B cell (primary cell): ENCODE measurements around the gene EXT2. TPM values are rescaled to one million over a fixed set of nuclear protein-coding genes. Genes with fewer than 3 reads are reported as not detected.

Experiments used
- ATAC-seq: fragments of 200-7000 bp; cut with Tn5 transposase; one replicate; pipeline ENCODE4 v1.10.0; 2021; ENCODE audit warnings: low read depth, mild to moderate bottlenecking, moderate number of reproducible peaks, moderate library complexity
- CTCF ChIA-PET: fragments of 350-600 bp; sonication (Branson Sonifier 250); formaldehyde crosslinking; loops from one replicate; lab custom pipeline; 2021; ENCODE audit warnings: antibody characterized with exemption, inconsistent platforms; lab: Charles Lee
- POLR2A ChIA-PET: fragments of 350-600 bp; sonication (Branson Sonifier 250); formaldehyde crosslinking; loops from one replicate; lab custom pipeline; 2021; ENCODE audit warnings: antibody characterized with exemption; lab: Charles Lee
- DNase-seq: peaks from one replicate; pipeline ENCODE4 v3.0.0; 2013
- H2AFZ ChIP-seq: 2 replicates; pipeline ENCODE4 v1.6.1; 2012; ENCODE audit warnings: mild to moderate bottlenecking, low read depth, low read length; ENCODE audit not compliant: insufficient read depth, poor library complexity, severe bottlenecking
- H3K27ac ChIP-seq, 2 donors: 1 replicate in 1 of 2; 2 replicates in 1 of 2; pipeline ENCODE4 v1.5.1; 2012 to 2013; ENCODE audit warnings: low read length in 2 of 2, mild to moderate bottlenecking in 2 of 2, moderate library complexity in 1 of 2
- H3K27me3 ChIP-seq, 4 experiments: fragments of 200-600 bp in 1 of 4; sonication (generic) in 1 of 4; replicated peaks in 1 of 4; 1 replicate in 2 of 4; 2 replicates in 2 of 4; pipeline versions ENCODE4 v1.6.1 to v1.7.0; 2013 to 2016; ENCODE audit warnings: low read length in 3 of 4, mild to moderate bottlenecking in 2 of 4, mixed read lengths in 1 of 4, moderate library complexity in 1 of 4; ENCODE audit not compliant: insufficient read depth in 4 of 4, control insufficient read depth in 3 of 4; ENCODE audit errors: control extremely low read depth in 1 of 4
- H3K36me3 ChIP-seq, 2 experiments: replicated peaks in 1 of 2; 1 replicate in 1 of 2; 2 replicates in 1 of 2; pipeline versions ENCODE4 v1.6.1 to v1.7.1; 2013; ENCODE audit warnings: low read length in 1 of 2; ENCODE audit not compliant: insufficient read depth in 2 of 2, control insufficient read depth in 1 of 2; ENCODE audit errors: control extremely low read depth in 1 of 2, extremely low read depth in 1 of 2
- H3K4me1 ChIP-seq, 2 donors: fragments of 200-600 bp in 1 of 2; sonication (generic) in 1 of 2; 1 replicate in 1 of 2; 2 replicates in 1 of 2; pipeline versions ENCODE4 v1.5.1 to v1.6.1; 2013 to 2017; ENCODE audit warnings: low read length in 2 of 2; ENCODE audit not compliant: control insufficient read depth in 2 of 2, insufficient read depth in 2 of 2
- H3K4me2 ChIP-seq: replicated peaks from 2 replicates; pipeline ENCODE3; 2012; ENCODE audit warnings: mild to moderate bottlenecking, low read depth, low read length; ENCODE audit not compliant: poor library complexity, severe bottlenecking
- H3K4me3 ChIP-seq, 5 experiments: fragments of 200-600 bp in 1 of 5; sonication (generic) in 1 of 5; 1 replicate in 3 of 5; 2 replicates in 2 of 5; pipeline versions ENCODE4 v1.5.1 to v1.7.0; 2011 to 2016; ENCODE audit warnings: low read length in 4 of 5, mild to moderate bottlenecking in 4 of 5, low read depth in 2 of 5, control low read depth in 1 of 5, moderate library complexity in 1 of 5; ENCODE audit not compliant: insufficient read depth in 1 of 5; ENCODE audit errors: control extremely low read depth in 1 of 5, extremely low read depth in 1 of 5
- H3K79me2 ChIP-seq: fragments of 200-600 bp; sonication (generic); one replicate; pipeline ENCODE4 v1.6.0; 2016; ENCODE audit warnings: low read length; ENCODE audit not compliant: control insufficient read depth, insufficient read depth
- H3K9ac ChIP-seq: fragments of 200-600 bp; sonication (generic); 2 replicates; pipeline ENCODE4 v1.6.1; 2017; ENCODE audit warnings: mild to moderate bottlenecking, low read length, moderate library complexity
- H3K9me3 ChIP-seq, 3 donors: one replicate each; pipeline versions ENCODE4 v1.6.1 to v1.7.1; 2013; ENCODE audit warnings: low read length in 2 of 3; ENCODE audit not compliant: control insufficient read depth in 2 of 3, insufficient read depth in 1 of 3; ENCODE audit errors: control extremely low read depth in 1 of 3
- H4K20me1 ChIP-seq: 2 replicates; pipeline ENCODE4 v1.6.0; 2012; ENCODE audit warnings: mild to moderate bottlenecking, low read length; ENCODE audit not compliant: insufficient read depth, control insufficient read depth, poor library complexity, severe bottlenecking
- H3K27ac Mint-ChIP-seq: one replicate; pipeline ENCODE4 v1.8.0; 2021; ENCODE audit warnings: mixed read lengths
- H3K27me3 Mint-ChIP-seq: one replicate; pipeline ENCODE4 v1.8.0; 2021; ENCODE audit warnings: mixed read lengths
- H3K4me1 Mint-ChIP-seq: one replicate; pipeline ENCODE4 v1.8.0; 2021; ENCODE audit warnings: mixed read lengths
- H3K4me3 Mint-ChIP-seq: one replicate; pipeline ENCODE4 v1.8.0; 2021; ENCODE audit warnings: mixed read lengths
- H3K9me3 Mint-ChIP-seq: one replicate; pipeline ENCODE4 v1.8.0; 2022; ENCODE audit warnings: mixed read lengths; ENCODE audit not compliant: insufficient read depth
- EZH2 ChIP-seq: IDR thresholded peaks from 2 replicates; pipeline ENCODE4 v1.6.1; 2012; ENCODE audit warnings: borderline replicate concordance, low read depth, mild to moderate bottlenecking, moderate library complexity, low read length; ENCODE audit not compliant: insufficient read depth, poor library complexity, severe bottlenecking
- WGBS: methylation state at CpG from one replicate; pipeline ENCODE4 v1.1.5; 2013; ENCODE audit warnings: missing lambda C conversion rate; ENCODE audit not compliant: insufficient coverage; 5-methylcytosine and 5-hydroxymethylcytosine counted together
- intact Hi-C: fragments of 100-400 bp; cut with micrococcal nuclease; formaldehyde crosslinking; loops from one replicate; pipeline ENCODE4 v1.10.0; 2022
- polyA plus RNA-seq: library from polyadenylated mRNA; depleted of rRNA; stranded (reverse); fragments of >200 nt; gene quantifications from 2 replicates; pipeline ENCODE4 v1.2.3, GENCODE V29; 2012
- total RNA-seq, 2 donors: library from RNA; stranded (reverse); fragments of 120-200 nt in 1 of 2; gene quantifications; 1 replicate in 1 of 2; 2 replicates in 1 of 2; pipeline versions ENCODE4 v1.2.3 to v1.2.4, GENCODE V29; 2013 to 2022
- TF ChIP-seq, protein P1 (sequence below): fragments of 200-600 bp; IDR thresholded peaks from one replicate; pipeline ENCODE4 v1.8.0; 2022; ENCODE audit warnings: antibody characterized with exemption, mild to moderate bottlenecking

The EXT2 gene
- total and polyA plus RNA-seq, 2 donors (not counting 1 experiment from before 2014, with no cell fraction given), result 11.0 to 27.8 TPM

DNA sequence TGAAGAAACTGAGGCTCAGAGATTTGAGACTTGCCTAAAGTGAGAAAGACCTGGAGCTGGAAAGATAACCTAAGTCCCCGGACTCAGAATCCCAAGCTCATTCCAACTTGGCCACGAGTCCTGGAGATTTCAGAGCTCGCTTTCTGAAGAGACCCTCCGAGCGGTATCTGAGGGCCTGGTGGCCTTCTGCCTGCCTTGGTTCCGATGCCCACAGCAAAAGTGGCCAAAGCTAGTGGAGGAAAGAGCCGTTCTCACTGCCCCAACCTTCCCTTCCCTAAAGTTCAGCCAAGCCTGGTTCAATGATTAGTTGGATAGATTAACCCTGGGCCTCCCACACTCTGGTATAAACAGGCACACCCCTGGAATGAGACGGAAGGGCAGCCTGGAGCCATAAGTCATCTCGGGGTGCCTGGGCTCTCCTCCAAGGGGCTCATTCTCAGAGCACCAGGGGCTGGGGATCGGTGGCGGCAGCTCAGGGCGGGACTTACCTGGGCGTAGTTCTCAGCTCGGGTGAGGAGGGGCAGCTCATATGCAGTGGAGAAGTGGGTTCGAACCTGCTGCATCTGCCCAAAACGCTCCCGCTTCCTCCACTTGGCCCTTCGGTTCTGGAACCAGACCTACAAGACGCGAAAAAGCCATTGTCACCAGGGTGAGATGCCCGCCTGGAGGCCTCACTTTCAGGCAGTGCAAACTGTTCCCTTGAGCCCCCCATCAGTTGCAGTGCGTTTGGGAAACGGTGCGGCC lies 171.7 kb downstream of the EXT2 start:
- ChIA-PET POLR2A (no interaction called here), CTCF (no interaction called here)
- TF ChIP-seq, protein P1, sequence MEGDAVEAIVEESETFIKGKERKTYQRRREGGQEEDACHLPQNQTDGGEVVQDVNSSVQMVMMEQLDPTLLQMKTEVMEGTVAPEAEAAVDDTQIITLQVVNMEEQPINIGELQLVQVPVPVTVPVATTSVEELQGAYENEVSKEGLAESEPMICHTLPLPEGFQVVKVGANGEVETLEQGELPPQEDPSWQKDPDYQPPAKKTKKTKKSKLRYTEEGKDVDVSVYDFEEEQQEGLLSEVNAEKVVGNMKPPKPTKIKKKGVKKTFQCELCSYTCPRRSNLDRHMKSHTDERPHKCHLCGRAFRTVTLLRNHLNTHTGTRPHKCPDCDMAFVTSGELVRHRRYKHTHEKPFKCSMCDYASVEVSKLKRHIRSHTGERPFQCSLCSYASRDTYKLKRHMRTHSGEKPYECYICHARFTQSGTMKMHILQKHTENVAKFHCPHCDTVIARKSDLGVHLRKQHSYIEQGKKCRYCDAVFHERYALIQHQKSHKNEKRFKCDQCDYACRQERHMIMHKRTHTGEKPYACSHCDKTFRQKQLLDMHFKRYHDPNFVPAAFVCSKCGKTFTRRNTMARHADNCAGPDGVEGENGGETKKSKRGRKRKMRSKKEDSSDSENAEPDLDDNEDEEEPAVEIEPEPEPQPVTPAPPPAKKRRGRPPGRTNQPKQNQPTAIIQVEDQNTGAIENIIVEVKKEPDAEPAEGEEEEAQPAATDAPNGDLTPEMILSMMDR, result no peak
- no peak for TF ChIP-seq EZH2
- no peaks in the 10 kb centered on the region for H3K36me3 ChIP-seq
- H3K9me3 ChIP-seq, result no peaks in the 10 kb centered on the region
- Mint-ChIP-seq H3K4me1 (no peaks in the 10 kb centered on the region), H3K4me3 (no peak overlapping the region), H3K9me3 (no peaks in the 10 kb centered on the region), H3K27ac (no peak overlapping the region), H3K27me3 (peaks cover 12% of the 10 kb centered on the region)
- no peaks in the 10 kb centered on the region for H4K20me1 ChIP-seq
- 91% methylated on average over 20 of the region's 24 CpGs for WGBS
- intact Hi-C loops, result no loop called here
- no peaks in the 10 kb centered on the region for H3K27me3 ChIP-seq
- no peak overlapping the region for H2AFZ ChIP-seq
- no peaks in the 10 kb centered on the region for H3K79me2 ChIP-seq
- no peak for DNase-seq
- H3K4me1 ChIP-seq, result no peaks in the 10 kb centered on the region
- H3K4me3 ChIP-seq, result no peak overlapping the region
- H3K27ac ChIP-seq, result no peak overlapping the region
- H3K4me2 ChIP-seq, result no peak overlapping the region
- H3K9ac ChIP-seq, result no peak overlapping the region
- no peak for ATAC-seq

DNA sequence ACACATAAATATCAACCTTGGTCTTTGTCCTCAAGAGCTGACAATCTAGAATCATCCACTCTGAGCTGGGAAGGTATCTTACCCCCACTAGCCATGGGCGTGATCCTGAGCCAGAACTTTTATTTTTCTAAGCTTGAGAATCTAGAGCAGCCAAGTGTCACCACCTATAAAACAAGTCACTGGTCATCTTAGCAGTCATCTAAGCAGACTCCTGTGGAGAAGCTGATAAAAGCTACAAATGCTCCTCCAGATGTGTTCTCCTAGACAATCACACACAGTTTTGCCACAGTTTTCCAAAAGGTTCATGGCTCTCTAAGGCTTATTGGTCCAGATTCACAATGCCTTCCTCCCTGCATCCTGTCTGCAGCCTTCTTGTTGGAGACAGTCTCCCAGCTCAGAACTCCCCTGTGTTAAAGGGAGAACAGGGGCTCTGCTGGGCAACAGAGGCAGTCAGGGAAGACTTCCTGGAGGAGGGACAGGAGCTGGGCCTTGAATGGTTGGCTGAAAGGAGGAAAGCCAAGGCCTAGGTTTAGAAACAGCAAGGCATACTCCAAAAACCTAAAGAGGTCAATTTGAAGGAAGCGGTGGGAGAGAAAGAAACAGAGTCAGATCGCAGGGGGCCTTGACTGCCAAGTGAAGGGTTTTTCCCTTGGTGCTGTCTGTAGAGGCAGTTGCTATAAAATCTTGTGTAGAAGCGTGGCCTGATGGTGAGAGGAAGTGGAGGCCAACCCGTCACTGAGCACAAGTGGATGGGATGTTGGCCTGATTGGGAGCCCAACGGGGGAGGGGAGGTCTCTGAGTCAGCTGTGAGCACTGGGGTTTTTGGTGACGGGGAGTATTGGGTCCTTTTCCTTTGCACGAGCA lies 172.5 kb downstream of the EXT2 start:
- H3K27me3 Mint-ChIP-seq, result peaks cover 12% of the 10 kb centered on the region
- DNase-seq (no peak), ATAC-seq (no peak)
- Histone ChIP-seq H3K4me2 (no peak overlapping the region), H3K9ac (no peak overlapping the region), H3K36me3 (no peaks in the 10 kb centered on the region), H3K79me2 (no peaks in the 10 kb centered on the region), H3K9me3 (peaks cover 0 to 3% (median 0%) of the 10 kb centered on the region in 3 donors), H3K27ac (no peak overlapping the region), H2AFZ (no peak overlapping the region), H3K4me1 (no peaks in the 10 kb centered on the region), H3K4me3 (no peak overlapping the region), H3K27me3 (no peaks in the 10 kb centered on the region), H4K20me1 (no peaks in the 10 kb centered on the region)
- CTCF ChIA-PET, result no interaction called here
- POLR2A ChIA-PET, result no interaction called here
- no peak overlapping the region for H3K27ac Mint-ChIP-seq
- WGBS, result 80% methylated on average over 7 of the region's 8 CpGs
- no peak overlapping the region for H3K4me3 Mint-ChIP-seq
- no peaks in the 10 kb centered on the region for H3K9me3 Mint-ChIP-seq
- TF ChIP-seq EZH2, result no peak
- TF ChIP-seq, protein P1, result no peak
- H3K4me1 Mint-ChIP-seq, result no peaks in the 10 kb centered on the region
- intact Hi-C loops, result no loop called here
